Tibial nerve (tissue), 4 donors: ENCODE measurements around the gene COPS2. TPM values are rescaled to one million over a fixed set of nuclear protein-coding genes. Genes with fewer than 3 reads are reported as not detected.

ENCODE experiments used
- DNase-seq, 2 donors: peaks; one replicate each; pipeline ENCODE4 v3.0.0-alpha.2; 2019; ENCODE audit warnings: low spot score in 2 of 2
- H3K27ac ChIP-seq, 4 donors: fragments of 200-600 bp; sonication (generic) in 3 of 4; one replicate each; pipeline ENCODE4 v1.5.1; 2017 to 2019; ENCODE audit warnings: mild to moderate bottlenecking in 1 of 4
- H3K27me3 ChIP-seq, 2 donors: fragments of 200-600 bp; sonication (generic) in 1 of 2; one replicate each; pipeline versions ENCODE4 v1.5.1 to v1.6.0; 2017 to 2019
- H3K36me3 ChIP-seq, 3 donors: fragments of 200-600 bp; sonication (generic); one replicate each; pipeline ENCODE4 v1.5.1; 2018 to 2019
- H3K4me1 ChIP-seq, 4 donors: fragments of 200-600 bp; sonication (generic) in 3 of 4; one replicate each; pipeline ENCODE4 v1.5.1; 2017 to 2019
- H3K4me3 ChIP-seq, 4 donors: fragments of 200-600 bp; sonication (generic) in 3 of 4; one replicate each; pipeline ENCODE4 v1.5.1; 2017 to 2019; ENCODE audit warnings: mild to moderate bottlenecking in 1 of 4, moderate library complexity in 1 of 4
- H3K9me3 ChIP-seq, 4 donors: fragments of 200-600 bp; sonication (generic) in 3 of 4; one replicate each; pipeline ENCODE4 v1.5.1; 2017 to 2019
- EP300 ChIP-seq, 2 donors: sonication (generic); formaldehyde crosslinking; IDR thresholded peaks; one replicate each; pipeline ENCODE4 v1.6.1; 2017; ENCODE audit warnings: antibody characterized with exemption in 2 of 2, mild to moderate bottlenecking in 1 of 2
- POLR2A ChIP-seq, 2 donors: fragments of 450-650 bp; IDR thresholded peaks; one replicate each; pipeline ENCODE4 v1.6.1; 2017; ENCODE audit warnings: antibody characterized with exemption in 2 of 2, mild to moderate bottlenecking in 2 of 2, moderate library complexity in 2 of 2
- WGBS, 2 donors: methylation state at CpG; one replicate each; pipeline ENCODE4 v1.1.5; 2018; 5-methylcytosine and 5-hydroxymethylcytosine counted together
- total RNA-seq, 4 donors: library from RNA; depleted of rRNA; stranded (reverse); fragments of >200 nt; gene quantifications; one replicate each; pipeline ENCODE4 v1.1.0, GENCODE V29; 2016
- TF ChIP-seq, protein P1 (sequence below), 5 experiments: fragments of 200-600 bp in 3 of 5; fragments of 450-650 bp in 2 of 5; sonication (generic) in 3 of 5; IDR thresholded peaks; one replicate each; pipeline ENCODE4 v1.5.1; 2016 to 2019; ENCODE audit warnings: antibody characterized with exemption in 5 of 5, mild to moderate bottlenecking in 3 of 5, moderate library complexity in 2 of 5

Gene COPS2
- total RNA-seq, 4 donors from 2014 or later = 57.1 to 88.5 (median 67.7) TPM

DNA sequence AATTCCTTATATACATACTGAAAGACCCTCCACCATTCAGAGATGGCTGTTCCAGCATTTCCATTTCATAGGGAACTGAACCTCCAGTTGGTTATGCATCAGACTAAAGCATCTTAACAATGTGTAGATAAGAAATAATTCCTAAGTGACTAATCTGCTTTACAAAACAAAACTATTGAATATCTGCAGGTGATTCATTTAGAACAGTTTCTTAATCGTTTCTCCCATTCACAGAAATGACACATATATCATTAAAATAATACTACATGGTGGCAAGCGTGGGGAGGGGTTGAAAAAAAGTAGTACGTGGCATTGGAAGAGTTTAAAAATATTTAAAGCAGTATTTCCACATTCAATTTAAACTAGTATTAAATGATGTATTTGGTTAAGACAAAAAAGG, 19.5 kb downstream of the COPS2 start:
- Histone ChIP-seq H3K9me3 (no peaks in the 10 kb centered on the region), H3K27me3 (no peaks in the 10 kb centered on the region), H3K4me1 (peaks cover 0 to 20% (median 0%) of the 10 kb centered on the region in 4 donors), H3K27ac (no peak overlapping the region), H3K36me3 (peaks cover 2 to 68% (median 2%) of the 10 kb centered on the region in 3 donors), H3K4me3 (no peak overlapping the region)
- 89% methylated on average over 3 of the region's 3 CpGs for WGBS, 2 donors
- DNase-seq = no peak
- TF ChIP-seq, protein P1, sequence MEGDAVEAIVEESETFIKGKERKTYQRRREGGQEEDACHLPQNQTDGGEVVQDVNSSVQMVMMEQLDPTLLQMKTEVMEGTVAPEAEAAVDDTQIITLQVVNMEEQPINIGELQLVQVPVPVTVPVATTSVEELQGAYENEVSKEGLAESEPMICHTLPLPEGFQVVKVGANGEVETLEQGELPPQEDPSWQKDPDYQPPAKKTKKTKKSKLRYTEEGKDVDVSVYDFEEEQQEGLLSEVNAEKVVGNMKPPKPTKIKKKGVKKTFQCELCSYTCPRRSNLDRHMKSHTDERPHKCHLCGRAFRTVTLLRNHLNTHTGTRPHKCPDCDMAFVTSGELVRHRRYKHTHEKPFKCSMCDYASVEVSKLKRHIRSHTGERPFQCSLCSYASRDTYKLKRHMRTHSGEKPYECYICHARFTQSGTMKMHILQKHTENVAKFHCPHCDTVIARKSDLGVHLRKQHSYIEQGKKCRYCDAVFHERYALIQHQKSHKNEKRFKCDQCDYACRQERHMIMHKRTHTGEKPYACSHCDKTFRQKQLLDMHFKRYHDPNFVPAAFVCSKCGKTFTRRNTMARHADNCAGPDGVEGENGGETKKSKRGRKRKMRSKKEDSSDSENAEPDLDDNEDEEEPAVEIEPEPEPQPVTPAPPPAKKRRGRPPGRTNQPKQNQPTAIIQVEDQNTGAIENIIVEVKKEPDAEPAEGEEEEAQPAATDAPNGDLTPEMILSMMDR (IDR thresholded peaks at IDR 0.05) = no peak
- no peak for TF ChIP-seq EP300 (IDR thresholded peaks at IDR 0.05)
- TF ChIP-seq POLR2A (IDR thresholded peaks at IDR 0.05) = no peak

DNA sequence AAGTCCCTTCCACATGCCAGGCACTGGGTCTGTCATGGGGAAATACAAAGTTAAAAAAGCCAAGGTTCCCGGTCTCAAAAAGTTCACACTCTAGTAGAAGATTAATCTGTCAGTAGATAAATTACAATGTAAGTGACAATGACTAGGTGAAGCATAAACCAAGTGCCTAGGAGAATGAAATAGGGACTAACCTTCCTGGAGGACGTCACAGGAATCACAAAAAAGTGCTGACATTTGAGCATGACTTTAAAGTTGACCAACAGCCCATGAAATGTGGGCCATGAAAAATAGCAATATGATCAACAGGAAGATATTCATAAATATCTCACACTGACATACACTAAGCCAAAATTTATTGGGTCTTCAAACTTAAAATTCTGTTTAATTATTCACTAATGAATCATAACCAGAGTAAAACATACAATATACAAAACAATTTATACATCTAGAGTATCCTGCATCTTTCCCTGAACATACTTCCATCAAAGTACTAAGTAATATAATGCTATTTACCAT, 20.0 kb downstream of the COPS2 start:
- no peak for TF ChIP-seq EP300 (IDR thresholded peaks at IDR 0.05)
- TF ChIP-seq, protein P1 (IDR thresholded peaks at IDR 0.05) = no peak
- TF ChIP-seq POLR2A (IDR thresholded peaks at IDR 0.05) = no peak
- no peak for DNase-seq
- Histone ChIP-seq H3K27ac (peak overlapping the region in 1 of 4 donors; percentile 18), H3K36me3 (peaks cover 0 to 68% (median 2%) of the 10 kb centered on the region in 3 donors), H3K9me3 (no peaks in the 10 kb centered on the region), H3K27me3 (no peaks in the 10 kb centered on the region), H3K4me3 (no peak overlapping the region), H3K4me1 (peaks cover 0 to 20% (median 0%) of the 10 kb centered on the region in 4 donors)
- 69 to 70% methylated on average over 2 of the region's 2 CpGs for WGBS, 2 donors

DNA sequence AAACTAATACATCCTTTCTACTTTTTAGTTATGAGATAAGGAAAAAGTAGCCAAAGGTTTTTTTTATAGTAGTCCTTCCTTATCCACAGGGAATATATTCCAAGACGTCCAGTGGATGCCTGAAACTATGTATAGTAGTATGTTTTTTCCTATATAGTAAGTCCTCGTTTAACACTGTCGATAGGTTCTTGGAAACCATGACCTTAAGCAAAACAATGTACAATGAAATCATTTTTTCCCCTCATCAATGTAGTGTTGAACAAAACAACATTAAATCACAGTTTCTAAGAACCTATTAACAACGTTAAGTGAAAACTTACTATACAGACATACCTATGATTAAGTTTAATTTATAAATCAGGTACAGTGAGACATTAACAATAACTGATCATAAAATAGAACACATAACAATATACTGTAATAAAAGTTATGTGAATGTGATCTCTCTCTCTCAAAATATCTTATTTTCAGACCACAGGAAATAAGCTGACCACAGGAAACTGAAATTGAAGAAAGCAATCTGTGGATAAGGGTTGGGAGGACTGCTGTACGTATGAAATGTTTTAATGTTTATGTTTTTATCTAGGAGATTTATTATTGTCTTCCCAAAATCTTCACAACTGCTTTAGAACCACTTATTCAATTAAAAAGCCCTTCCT, 20.6 kb downstream of the COPS2 start:
- no peak for DNase-seq
- 54 to 59% methylated on average over 5 of the region's 5 CpGs for WGBS, 2 donors
- Histone ChIP-seq H3K27me3 (no peaks in the 10 kb centered on the region), H3K36me3 (peaks cover 0 to 66% (median 2%) of the 10 kb centered on the region in 3 donors), H3K9me3 (no peaks in the 10 kb centered on the region), H3K4me1 (peaks cover 0 to 19% (median 0%) of the 10 kb centered on the region in 4 donors), H3K27ac (peak overlapping the region in 1 of 4 donors; percentile 18), H3K4me3 (no peak overlapping the region)
- TF ChIP-seq EP300 (IDR thresholded peaks at IDR 0.05) (no peak), POLR2A (IDR thresholded peaks at IDR 0.05) (no peak)
- TF ChIP-seq, protein P1 (IDR thresholded peaks at IDR 0.05) = no peak

DNA sequence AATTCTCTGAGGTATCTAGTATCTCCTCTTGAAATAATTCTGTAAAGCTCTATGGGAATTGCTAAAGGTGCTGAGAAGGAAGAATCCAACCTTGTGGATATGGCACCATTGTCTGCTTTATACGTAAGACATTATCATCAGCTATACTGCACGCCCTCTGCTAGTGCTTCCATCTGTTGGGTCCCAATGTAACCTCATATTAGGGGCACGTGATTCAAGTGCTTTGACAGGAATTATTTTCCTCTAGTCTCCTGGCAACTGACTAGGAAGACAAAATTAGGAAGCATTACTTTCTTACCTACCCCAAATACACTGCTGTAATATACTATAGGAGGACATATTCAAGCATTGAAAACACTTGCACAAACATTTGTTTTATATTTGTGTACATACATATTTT, 24.0 kb downstream of the COPS2 start:
- H3K36me3 ChIP-seq = peaks cover 2 to 77% (median 5%) of the 10 kb centered on the region in 3 donors
- WGBS, 2 donors = 77 to 84% methylated on average over 3 of the region's 3 CpGs

DNA sequence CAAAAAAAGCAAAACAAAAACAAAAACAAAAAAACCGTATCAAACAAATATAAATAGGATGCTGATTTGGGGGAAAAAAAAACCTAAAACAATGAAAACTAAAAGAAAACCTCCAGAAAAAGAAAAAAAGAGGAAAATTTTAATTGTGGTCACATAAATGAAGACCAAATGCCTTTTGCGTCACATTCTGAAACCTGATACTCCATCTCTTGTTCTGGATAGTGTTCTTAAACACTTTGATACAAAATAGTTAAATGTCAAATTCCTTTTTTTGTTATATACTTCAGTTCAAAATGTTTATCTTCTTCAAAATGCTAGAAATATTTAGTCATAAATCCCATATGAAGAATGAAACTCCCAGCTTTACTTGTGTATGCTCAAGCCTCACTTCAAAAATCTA, 31.0 kb downstream of the COPS2 start:
- H3K9me3 ChIP-seq = no peaks in the 10 kb centered on the region
- H3K4me3 ChIP-seq = no peak overlapping the region
- no peaks in the 10 kb centered on the region for H3K4me1 ChIP-seq
- H3K36me3 ChIP-seq = peaks cover 0 to 40% (median 5%) of the 10 kb centered on the region in 3 donors
- WGBS, 2 donors = 51 to 81% methylated on average over 2 of the region's 2 CpGs
- no peak for DNase-seq
- TF ChIP-seq POLR2A (IDR thresholded peaks at IDR 0.05) = no peak
- TF ChIP-seq, protein P1 (IDR thresholded peaks at IDR 0.05) = no peak
- TF ChIP-seq EP300 (IDR thresholded peaks at IDR 0.05) = no peak
- H3K27ac ChIP-seq = peak overlapping the region in 1 of 4 donors; percentile 9
- H3K27me3 ChIP-seq = no peaks in the 10 kb centered on the region

More for the DNA sequence above, 24.0 kb downstream of the COPS2 start:
- H3K27ac ChIP-seq = no peak overlapping the region
- no peaks in the 10 kb centered on the region for H3K4me1 ChIP-seq
- no peaks in the 10 kb centered on the region for H3K27me3 ChIP-seq
- H3K4me3 ChIP-seq = no peak overlapping the region
- H3K9me3 ChIP-seq = no peaks in the 10 kb centered on the region
- no peak for DNase-seq
- TF ChIP-seq EP300 (IDR thresholded peaks at IDR 0.05) = no peak
- no peak for TF ChIP-seq POLR2A (IDR thresholded peaks at IDR 0.05)
- TF ChIP-seq, protein P1 (IDR thresholded peaks at IDR 0.05) = no peak
